ENCODE data around the gene SAMD13. TPM values are rescaled to one million over a fixed set of nuclear protein-coding genes. Genes with fewer than 3 reads are reported as not detected.

SAMD13 gene
- total and polyA plus RNA-seq, 4 donors: 0.17 to 0.61 (median 0.17) TPM; not detected in 1

DNA sequence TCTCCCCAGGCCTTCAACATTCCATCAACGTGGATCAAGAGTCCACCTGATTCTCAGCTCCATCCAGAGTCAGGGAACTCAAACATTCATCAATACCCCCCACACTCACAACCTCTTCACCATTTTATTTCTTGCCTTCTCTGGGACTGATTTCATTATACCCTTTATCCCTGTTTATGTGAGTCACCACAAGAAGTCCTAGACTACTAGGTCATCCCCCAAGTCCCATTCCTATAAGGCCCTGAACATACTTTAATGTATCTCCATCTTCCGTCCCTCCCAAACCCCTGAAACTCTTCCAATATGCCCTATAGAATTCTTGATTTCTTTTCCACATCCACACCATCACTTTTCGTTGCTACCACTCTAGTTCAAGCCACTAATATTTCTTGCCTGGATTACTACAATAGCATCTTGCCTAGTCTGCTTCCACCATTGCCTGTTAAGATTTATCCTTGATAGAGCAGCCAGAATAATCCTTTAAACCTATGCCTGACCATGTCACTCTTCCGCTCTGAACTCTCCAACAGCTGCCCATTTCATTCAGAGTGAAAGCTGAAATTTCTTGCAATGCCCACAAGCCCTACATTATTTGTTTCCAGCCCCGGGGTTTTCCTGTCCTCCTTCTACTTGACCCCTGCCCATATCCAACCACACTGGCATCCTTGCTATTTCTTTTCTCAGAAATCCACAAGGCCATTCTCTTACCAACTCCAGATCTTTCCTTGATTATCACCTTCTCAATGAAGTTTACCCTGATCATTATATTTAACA is 9.4 kb upstream of the SAMD13 start:
- Histone ChIP-seq H3K27ac (ENCODE audit: low read depth in 1 of 2, low read length in 2 of 2) (no peak overlapping the region), H3K4me3 (ENCODE audit: low read depth in 1 of 3, low read length in 3 of 3) (no peak overlapping the region), H3K27me3 (ENCODE audit: control insufficient read depth in 4 of 4, insufficient read depth in 4 of 4, low read length in 3 of 4) (no peaks in the 10 kb centered on the region), H3K9ac (ENCODE audit: low read depth in 1 of 2, low read length in 2 of 2) (no peak overlapping the region), H3K36me3 (ENCODE audit: control insufficient read depth in 4 of 4, insufficient read depth in 3 of 4, low read depth in 1 of 4, low read length in 3 of 4) (no peaks in the 10 kb centered on the region), H3K4me1 (ENCODE audit: control insufficient read depth in 4 of 4, insufficient read depth in 4 of 4, low read length in 3 of 4) (no peaks in the 10 kb centered on the region), H3K9me3 (ENCODE audit: control insufficient read depth in 4 of 4, low read length in 3 of 4) (peaks cover 0 to 11% (median 3%) of the 10 kb centered on the region in 4 donors)
- TF ChIP-seq JUND (IDR thresholded peaks at IDR 0.05) (no peak), HNF4A (conservative IDR thresholded peaks at IDR 0.05) (no peak), EGR1 (IDR thresholded peaks at IDR 0.05; ENCODE audit: low read depth in 2 of 2) (no peak), GABPA (IDR thresholded peaks at IDR 0.05 in 1 of 2, conservative IDR thresholded peaks at IDR 0.05 in 1 of 2) (no peak), HNF4G (IDR thresholded peaks at IDR 0.05) (no peak), RAD21 (IDR thresholded peaks at IDR 0.05) (no peak), ATF3 (IDR thresholded peaks at IDR 0.05) (no peak)
- 87% methylated on average over 5 of the region's 5 CpGs for whole genome bisulfite sequencing
- DNase-seq (ENCODE audit: low spot score): no peak

GRCh38 chr1:84293766-84294165 is 7.7 kb upstream of the SAMD13 start:
- Histone ChIP-seq H3K9me3 (ENCODE audit: control insufficient read depth in 4 of 4, low read length in 3 of 4) (peaks cover 0 to 8% (median under 1%) of the 10 kb centered on the region in 4 donors), H3K4me1 (ENCODE audit: control insufficient read depth in 4 of 4, insufficient read depth in 4 of 4, low read length in 3 of 4) (peaks cover 0 to 10% (median 3%) of the 10 kb centered on the region in 4 donors), H3K27ac (ENCODE audit: low read depth in 1 of 2, low read length in 2 of 2) (no peak overlapping the region), H3K4me3 (ENCODE audit: low read depth in 1 of 3, low read length in 3 of 3) (no peak overlapping the region), H3K27me3 (ENCODE audit: control insufficient read depth in 4 of 4, insufficient read depth in 4 of 4, low read length in 3 of 4) (no peaks in the 10 kb centered on the region), H3K36me3 (ENCODE audit: control insufficient read depth in 4 of 4, insufficient read depth in 3 of 4, low read depth in 1 of 4, low read length in 3 of 4) (no peaks in the 10 kb centered on the region), H3K9ac (ENCODE audit: low read depth in 1 of 2, low read length in 2 of 2) (no peak overlapping the region)
- WGBS: 88% methylated on average over 2 of the region's 2 CpGs
- no peak for DNase-seq (ENCODE audit: low spot score)
- TF ChIP-seq NR2F2 (IDR thresholded peaks at IDR 0.05) (no peak), HNF4A (conservative IDR thresholded peaks at IDR 0.05) (no peak)
- TF ChIP-seq, protein P1, sequence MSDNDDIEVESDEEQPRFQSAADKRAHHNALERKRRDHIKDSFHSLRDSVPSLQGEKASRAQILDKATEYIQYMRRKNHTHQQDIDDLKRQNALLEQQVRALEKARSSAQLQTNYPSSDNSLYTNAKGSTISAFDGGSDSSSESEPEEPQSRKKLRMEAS (IDR thresholded peaks at IDR 0.05): no peak

- TF ChIP-seq HNF4A (conservative IDR thresholded peaks at IDR 0.05) (no peak), ATF3 (IDR thresholded peaks at IDR 0.05) (no peak), TAF1 (conservative IDR thresholded peaks at IDR 0.05) (no peak), NR2F2 (IDR thresholded peaks at IDR 0.05) (no peak), REST (IDR thresholded peaks at IDR 0.05) (no peak), EGR1 (IDR thresholded peaks at IDR 0.05; ENCODE audit: low read depth in 2 of 2) (no peak), FOXA2 (IDR thresholded peaks at IDR 0.05) (no peak), HNF4G (IDR thresholded peaks at IDR 0.05) (no peak), YY1 (IDR thresholded peaks at IDR 0.05) (no peak), RAD21 (IDR thresholded peaks at IDR 0.05) (no peak), SP1 (IDR thresholded peaks at IDR 0.05) (no peak), JUND (IDR thresholded peaks at IDR 0.05) (no peak), ZBTB33 (IDR thresholded peaks at IDR 0.05) (no peak), CTCF (IDR thresholded peaks at IDR 0.05; ENCODE audit: low read depth, low read length, missing input control) (no peak), FOXA1 (IDR thresholded peaks at IDR 0.05) (no peak), GABPA (IDR thresholded peaks at IDR 0.05 in 1 of 2, conservative IDR thresholded peaks at IDR 0.05 in 1 of 2) (no peak)
- Histone ChIP-seq H3K9ac (ENCODE audit: low read depth in 1 of 2, low read length in 2 of 2) (no peak overlapping the region), H3K36me3 (ENCODE audit: control insufficient read depth in 4 of 4, insufficient read depth in 3 of 4, low read depth in 1 of 4, low read length in 3 of 4) (no peaks in the 10 kb centered on the region), H3K27me3 (ENCODE audit: control insufficient read depth in 4 of 4, insufficient read depth in 4 of 4, low read length in 3 of 4) (no peaks in the 10 kb centered on the region), H3K4me3 (ENCODE audit: low read depth in 1 of 3, low read length in 3 of 3) (no peak overlapping the region), H3K4me1 (ENCODE audit: control insufficient read depth in 4 of 4, insufficient read depth in 4 of 4, low read length in 3 of 4) (peaks cover 0 to 13% (median 5%) of the 10 kb centered on the region in 4 donors), H3K27ac (ENCODE audit: low read depth in 1 of 2, low read length in 2 of 2) (no peak overlapping the region), H3K9me3 (ENCODE audit: control insufficient read depth in 4 of 4, low read length in 3 of 4) (peaks cover 0 to 6% (median under 1%) of the 10 kb centered on the region in 4 donors)
- no peak for DNase-seq (ENCODE audit: low spot score)
- 92% methylated on average over 3 of the region's 3 CpGs for WGBS
These were observed 6.8 kb upstream of the SAMD13 start for GRCh38 chr1:84294751-84295150.
